CD4-positive, alpha-beta T cell (primary cell): ENCODE results near the gene UHMK1. TPM values are rescaled to one million over a fixed set of nuclear protein-coding genes. Genes with fewer than 3 reads are reported as not detected.

Experiments used
- ATAC-seq: fragments of 200-7000 bp; cut with Tn5 transposase; one replicate; pipeline ENCODE4 v1.10.0; 2022; ENCODE audit warnings: mild to moderate bottlenecking; ENCODE audit not compliant: poor library complexity
- CTCF ChIA-PET: fragments of 350-600 bp; sonication (Branson Sonifier 250); formaldehyde crosslinking; loops from one replicate; lab custom pipeline; 2021; ENCODE audit warnings: antibody characterized with exemption, inconsistent platforms; lab: Charles Lee
- POLR2A ChIA-PET: fragments of 350-600 bp; sonication (Branson Sonifier 250); formaldehyde crosslinking; loops from one replicate; lab custom pipeline; 2021; ENCODE audit warnings: antibody characterized with exemption, inconsistent platforms; lab: Charles Lee
- DNase-seq, 14 experiments: peaks; one replicate each; pipeline ENCODE4 v3.0.0-alpha.2; 2013 to 2020; ENCODE audit warnings: mixed read lengths in 2 of 14
- H3K27ac ChIP-seq, 2 donors: one replicate each; pipeline versions ENCODE4 v1.5.1 to v1.7.0; 2013; ENCODE audit warnings: low read length in 2 of 2, low read depth in 1 of 2, mild to moderate bottlenecking in 1 of 2
- H3K27me3 ChIP-seq, 2 experiments: 1 replicate in 1 of 2; 2 replicates in 1 of 2; pipeline versions ENCODE4 v1.6.1 to v1.7.0; 2013; ENCODE audit warnings: low read length in 2 of 2, control low read depth in 1 of 2, mild to moderate bottlenecking in 1 of 2, moderate library complexity in 1 of 2; ENCODE audit not compliant: insufficient read depth in 2 of 2, control insufficient read depth in 1 of 2
- H3K36me3 ChIP-seq: one replicate; pipeline ENCODE4 v1.6.1; 2013; ENCODE audit warnings: low read length, control low read depth; ENCODE audit not compliant: insufficient read depth
- H3K4me1 ChIP-seq: one replicate; pipeline ENCODE4 v1.6.1; 2013; ENCODE audit warnings: low read length, control low read depth; ENCODE audit not compliant: insufficient read depth
- H3K4me3 ChIP-seq: one replicate; pipeline ENCODE4 v1.5.1; 2013; ENCODE audit warnings: mild to moderate bottlenecking, low read length, moderate library complexity
- H3K9me3 ChIP-seq, 2 experiments: 1 replicate in 1 of 2; 2 replicates in 1 of 2; pipeline versions ENCODE4 v1.6.1 to v1.7.0; 2013; ENCODE audit warnings: low read length in 2 of 2, mild to moderate bottlenecking in 2 of 2, control low read depth in 1 of 2, moderate library complexity in 1 of 2; ENCODE audit not compliant: control insufficient read depth in 1 of 2, insufficient read depth in 1 of 2
- H3K27ac Mint-ChIP-seq: one replicate; pipeline ENCODE4 v1.8.0; 2020; ENCODE audit warnings: mixed read lengths
- H3K27me3 Mint-ChIP-seq: one replicate; pipeline ENCODE4 v1.8.0; 2021; ENCODE audit warnings: mixed read lengths
- H3K36me3 Mint-ChIP-seq: one replicate; pipeline ENCODE4 v1.8.0; 2021; ENCODE audit warnings: low read depth, mixed read lengths
- H3K4me1 Mint-ChIP-seq: one replicate; pipeline ENCODE4 v1.8.0; 2021; ENCODE audit warnings: low read depth, mixed read lengths
- H3K4me3 Mint-ChIP-seq: one replicate; pipeline ENCODE4 v1.8.0; 2020; ENCODE audit warnings: mild to moderate bottlenecking, mixed read lengths
- H3K9me3 Mint-ChIP-seq: one replicate; pipeline ENCODE4 v1.8.0; 2020; ENCODE audit warnings: mixed read lengths
- intact Hi-C, 2 experiments: fragments of 100-400 bp; cut with DNase I in 1 of 2; cut with micrococcal nuclease in 1 of 2; formaldehyde crosslinking; loops; one replicate each; pipeline versions ENCODE4 v1.15.1 to v1.9.0; 2023 to 2025; cut with DNase I, micrococcal nuclease
- total RNA-seq, 174 experiments: library from RNA in 2 of 174; stranded (reverse) in 2 of 174; gene quantifications; one replicate each; pipeline ENCODE4 v1.2.3 and lab custom pipeline; 2021 to 2026
- TF ChIP-seq, protein P1 (sequence below): fragments of 200-600 bp; IDR thresholded peaks from one replicate; pipeline ENCODE4 v1.8.0; 2022; ENCODE audit warnings: antibody characterized with exemption, mild to moderate bottlenecking

Gene UHMK1
- total RNA-seq, 2 experiments from 2014 or later, result 47.3 to 47.6 TPM

DNA sequence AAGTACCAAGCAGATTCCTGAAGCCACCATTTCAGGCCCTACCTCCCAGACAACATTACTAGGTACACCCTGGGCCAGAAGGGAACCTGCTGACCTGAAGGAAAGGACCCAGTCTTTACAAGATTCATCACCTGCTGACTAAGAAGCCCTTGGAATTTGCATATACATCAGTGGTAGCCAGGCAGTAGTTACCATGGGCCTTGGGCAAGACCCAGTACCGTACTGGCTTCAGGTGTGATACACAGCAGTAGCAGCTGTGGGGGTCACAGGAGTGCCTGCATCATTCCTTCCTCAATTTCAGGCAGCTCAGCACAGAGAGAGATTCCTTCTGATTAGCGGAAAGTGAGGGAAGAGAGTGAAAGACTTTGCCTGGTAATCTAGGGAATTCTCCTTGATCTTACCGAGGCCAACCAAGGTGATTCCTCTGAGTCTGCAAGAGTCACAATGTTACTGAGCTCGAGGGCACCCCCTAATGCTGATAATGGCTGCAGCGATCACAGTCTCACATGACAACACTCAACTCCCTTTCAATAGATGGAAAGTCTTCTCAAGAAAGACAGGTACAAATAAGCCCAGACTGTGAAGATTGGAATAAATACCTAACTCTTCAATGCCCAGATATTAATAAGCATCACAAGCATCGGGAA is 22.0 kb upstream of the UHMK1 start:
- H3K27ac Mint-ChIP-seq, result no peak overlapping the region
- H3K36me3 Mint-ChIP-seq, result no peaks in the 10 kb centered on the region
- ATAC-seq (no peak), DNase-seq (no peak)
- H3K4me1 Mint-ChIP-seq, result no peaks in the 10 kb centered on the region
- H3K4me3 Mint-ChIP-seq, result no peak overlapping the region
- Histone ChIP-seq H3K36me3 (no peaks in the 10 kb centered on the region), H3K4me3 (no peak overlapping the region), H3K9me3 (peaks cover 13% of the 10 kb centered on the region in 2 experiments), H3K4me1 (no peaks in the 10 kb centered on the region), H3K27me3 (peaks cover 0 to 2% of the 10 kb centered on the region in 2 experiments), H3K27ac (no peak overlapping the region)
- TF ChIP-seq, protein P1, sequence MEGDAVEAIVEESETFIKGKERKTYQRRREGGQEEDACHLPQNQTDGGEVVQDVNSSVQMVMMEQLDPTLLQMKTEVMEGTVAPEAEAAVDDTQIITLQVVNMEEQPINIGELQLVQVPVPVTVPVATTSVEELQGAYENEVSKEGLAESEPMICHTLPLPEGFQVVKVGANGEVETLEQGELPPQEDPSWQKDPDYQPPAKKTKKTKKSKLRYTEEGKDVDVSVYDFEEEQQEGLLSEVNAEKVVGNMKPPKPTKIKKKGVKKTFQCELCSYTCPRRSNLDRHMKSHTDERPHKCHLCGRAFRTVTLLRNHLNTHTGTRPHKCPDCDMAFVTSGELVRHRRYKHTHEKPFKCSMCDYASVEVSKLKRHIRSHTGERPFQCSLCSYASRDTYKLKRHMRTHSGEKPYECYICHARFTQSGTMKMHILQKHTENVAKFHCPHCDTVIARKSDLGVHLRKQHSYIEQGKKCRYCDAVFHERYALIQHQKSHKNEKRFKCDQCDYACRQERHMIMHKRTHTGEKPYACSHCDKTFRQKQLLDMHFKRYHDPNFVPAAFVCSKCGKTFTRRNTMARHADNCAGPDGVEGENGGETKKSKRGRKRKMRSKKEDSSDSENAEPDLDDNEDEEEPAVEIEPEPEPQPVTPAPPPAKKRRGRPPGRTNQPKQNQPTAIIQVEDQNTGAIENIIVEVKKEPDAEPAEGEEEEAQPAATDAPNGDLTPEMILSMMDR, result no peak
- intact Hi-C loops, result no loop called here
- ChIA-PET POLR2A (no interaction called here), CTCF (no interaction called here)
- H3K27me3 Mint-ChIP-seq, result peaks cover 19% of the 10 kb centered on the region
- H3K9me3 Mint-ChIP-seq, result peaks cover 8% of the 10 kb centered on the region

DNA sequence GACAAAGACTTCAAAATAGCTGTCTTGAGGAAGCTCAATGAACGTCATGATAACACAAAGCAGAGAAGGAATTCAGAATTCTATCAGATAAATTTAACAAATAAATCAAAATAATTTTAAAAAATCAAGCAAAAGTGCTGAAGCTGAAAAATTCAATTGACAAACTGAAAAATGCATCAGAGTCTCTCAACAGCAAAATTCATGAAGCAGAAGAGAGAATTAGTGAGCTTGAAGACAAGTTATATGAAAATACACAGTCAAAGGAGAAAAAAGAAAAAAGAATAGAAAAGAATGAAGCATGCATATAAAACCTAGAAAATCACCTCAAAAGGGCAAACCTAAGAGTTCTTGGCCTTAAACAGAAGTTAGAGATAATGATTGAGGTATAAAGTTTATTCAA is 21.0 kb upstream of the UHMK1 start:
- Mint-ChIP-seq H3K9me3 (peaks cover 8% of the 10 kb centered on the region), H3K4me1 (no peaks in the 10 kb centered on the region), H3K36me3 (no peaks in the 10 kb centered on the region), H3K27me3 (peaks cover 11% of the 10 kb centered on the region), H3K27ac (no peak overlapping the region), H3K4me3 (no peak overlapping the region)
- Histone ChIP-seq H3K4me1 (no peaks in the 10 kb centered on the region), H3K27me3 (peaks cover 0 to 2% of the 10 kb centered on the region in 2 experiments), H3K9me3 (peaks cover 13% of the 10 kb centered on the region in 2 experiments), H3K4me3 (no peak overlapping the region), H3K36me3 (no peaks in the 10 kb centered on the region), H3K27ac (no peak overlapping the region)
- ChIA-PET CTCF (no interaction called here), POLR2A (no interaction called here)
- ATAC-seq (no peak), DNase-seq (no peak)
- TF ChIP-seq, protein P1, result no peak
- intact Hi-C loops, result no loop called here

DNA sequence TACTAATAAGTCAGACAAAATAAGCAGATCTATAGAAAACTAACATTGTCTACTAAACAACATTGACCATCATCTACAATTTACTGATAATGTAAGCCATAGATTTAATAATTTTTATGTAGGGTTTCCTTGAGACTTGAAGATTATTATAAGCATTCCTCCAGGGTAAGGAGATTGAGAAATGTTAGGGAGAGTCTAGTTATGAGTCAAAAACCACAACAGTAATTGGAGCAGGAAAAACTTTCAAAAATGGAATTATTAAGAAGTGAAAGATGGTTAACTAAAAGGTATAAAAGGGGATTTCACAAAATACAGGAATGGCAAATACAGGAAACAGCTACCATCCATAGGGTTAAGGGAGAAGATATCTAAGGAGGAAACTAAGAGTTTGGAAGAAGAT is 12.4 kb upstream of the UHMK1 start:
- ATAC-seq, result no peak
- Histone ChIP-seq H3K27ac (no peak overlapping the region), H3K27me3 (peaks cover 0 to 6% of the 10 kb centered on the region in 2 experiments), H3K9me3 (no peaks in the 10 kb centered on the region), H3K4me1 (no peaks in the 10 kb centered on the region), H3K36me3 (no peaks in the 10 kb centered on the region), H3K4me3 (no peak overlapping the region)
- H3K4me3 Mint-ChIP-seq, result no peak overlapping the region
- no peak overlapping the region for H3K27ac Mint-ChIP-seq
- POLR2A ChIA-PET, result no interaction called here
- no peaks in the 10 kb centered on the region for H3K36me3 Mint-ChIP-seq
- CTCF ChIA-PET, result interaction anchor here (1.2 kb wide), 1 partner anchor 25 kb away, joined by 4 read pairs; no protein-coding TSS in a partner anchor
- intact Hi-C loops, result no loop called here
- TF ChIP-seq, protein P1, result no peak
- peaks cover 40% of the 10 kb centered on the region for H3K27me3 Mint-ChIP-seq
- no peak for DNase-seq
- H3K9me3 Mint-ChIP-seq, result no peaks in the 10 kb centered on the region
- no peaks in the 10 kb centered on the region for H3K4me1 Mint-ChIP-seq
